WTC11 (cell line): Measurements from ENCODE around the gene RASGEF1C.

Source experiments
- CBFB ChIP-seq: sonication (generic); formaldehyde crosslinking; IDR thresholded peaks from 2 replicates; pipeline ENCODE4 v1.8.1; 2022; ENCODE audit warnings: mild to moderate bottlenecking, low read depth, missing genetic modification reagents
- CTCF ChIP-seq: fragments of 200-600 bp; IDR thresholded peaks from 2 replicates; pipeline ENCODE4 v1.8.0; 2022; ENCODE audit warnings: antibody characterized with exemption
- FOXJ3 ChIP-seq: sonication (generic); formaldehyde crosslinking; IDR thresholded peaks from 2 replicates; pipeline ENCODE4 v1.9.0; 2021; ENCODE audit warnings: missing genetic modification reagents, mild to moderate bottlenecking, borderline replicate concordance
- FOXK1 ChIP-seq: sonication (generic); formaldehyde crosslinking; IDR thresholded peaks from 2 replicates; pipeline ENCODE4 v1.8.0; 2022; ENCODE audit warnings: mild to moderate bottlenecking, moderate library complexity, missing genetic modification reagents
- GABPB1 ChIP-seq: sonication (generic); formaldehyde crosslinking; IDR thresholded peaks from 2 replicates; pipeline ENCODE4 v1.8.1; 2023; ENCODE audit warnings: mild to moderate bottlenecking, missing genetic modification reagents
- JAZF1 ChIP-seq: fragments of 250-450 bp; sonication (Bioruptor Pico); IDR thresholded peaks from 2 replicates; pipeline ENCODE4 v1.9.0; 2021; ENCODE audit warnings: moderate library complexity, mild to moderate bottlenecking, inconsistent platforms
- JUN ChIP-seq: sonication (generic); formaldehyde crosslinking; IDR thresholded peaks from 2 replicates; pipeline ENCODE4 v1.8.0; 2023; ENCODE audit warnings: mild to moderate bottlenecking, missing genetic modification reagents
- MAX ChIP-seq: sonication (generic); formaldehyde crosslinking; IDR thresholded peaks from 2 replicates; pipeline ENCODE4 v1.8.0; 2022; ENCODE audit warnings: mild to moderate bottlenecking, missing genetic modification reagents
- TCF7 ChIP-seq: sonication (generic); formaldehyde crosslinking; IDR thresholded peaks from 2 replicates; pipeline ENCODE4 v1.8.0; 2022; ENCODE audit warnings: mild to moderate bottlenecking, low read depth, missing genetic modification reagents, moderate library complexity
- ZNF263 ChIP-seq: sonication (generic); formaldehyde crosslinking; IDR thresholded peaks from 2 replicates; pipeline ENCODE4 v1.8.1; 2022; ENCODE audit warnings: low read depth, mild to moderate bottlenecking, moderate library complexity, missing genetic modification reagents
- TF ChIP-seq, protein P1 (sequence below): sonication (generic); formaldehyde crosslinking; IDR thresholded peaks from 2 replicates; pipeline ENCODE4 v1.8.1; 2023; ENCODE audit warnings: mild to moderate bottlenecking, missing genetic modification reagents, moderate library complexity

DNA sequence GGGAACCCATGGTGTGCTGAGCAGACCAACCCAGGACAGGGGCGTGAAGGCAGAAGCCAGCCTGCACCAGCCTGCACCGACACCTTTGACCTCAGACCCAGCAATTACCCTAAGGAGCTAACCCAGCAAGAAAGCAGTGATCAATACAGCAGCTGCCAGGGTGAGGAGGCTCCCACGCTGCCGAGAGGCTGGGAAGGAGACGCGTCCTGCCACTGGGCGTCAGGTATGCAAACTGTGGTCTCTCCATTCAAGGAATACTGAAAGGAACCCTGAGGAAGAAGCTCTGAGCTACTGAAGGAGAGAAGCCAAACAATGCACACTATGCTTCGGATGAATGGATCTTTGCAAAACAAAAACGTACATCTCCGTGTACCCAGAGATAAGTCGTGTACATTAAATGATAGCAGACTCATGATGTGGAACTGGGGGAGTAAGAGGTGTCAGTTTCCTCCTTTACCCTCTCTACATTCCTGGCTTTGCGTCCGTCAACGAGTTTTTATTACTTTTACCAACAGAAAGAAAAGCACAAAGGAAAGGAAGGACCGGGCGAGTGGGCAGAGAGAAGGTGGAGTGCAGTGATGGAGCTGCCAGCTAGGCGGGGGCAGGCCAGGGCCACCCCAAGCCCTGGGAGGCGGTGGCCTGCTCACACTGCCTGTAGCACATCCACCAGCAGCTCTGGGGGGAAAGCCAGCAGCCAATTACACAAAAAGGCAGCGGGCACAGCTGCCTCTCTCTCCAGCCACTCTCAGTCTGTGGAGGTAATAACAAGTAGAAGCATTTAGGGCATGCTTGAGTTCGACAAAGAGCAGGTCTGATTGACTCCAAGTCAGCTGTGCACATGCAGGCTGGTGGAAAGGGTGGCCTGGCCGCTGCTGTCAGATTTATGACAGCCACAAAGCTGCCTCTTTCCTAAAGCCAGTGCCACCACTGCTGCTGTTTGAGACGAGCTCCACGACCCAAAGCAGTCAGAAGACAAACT lies 29.3 kb downstream of the RASGEF1C start:
- TF ChIP-seq MAX (no peak), CTCF (no peak), FOXK1 (CRISPR knock-in tag) (no peak), GABPB1 (CRISPR knock-in tag) (no peak), JUN (CRISPR knock-in tag) (no peak), ZNF263 (no peak), CBFB (CRISPR knock-in tag) (no peak), TCF7 (CRISPR knock-in tag) (no peak), JAZF1 (CRISPR knock-in tag) (no peak), FOXJ3 (CRISPR knock-in tag) (no peak)
- TF ChIP-seq, protein P1, sequence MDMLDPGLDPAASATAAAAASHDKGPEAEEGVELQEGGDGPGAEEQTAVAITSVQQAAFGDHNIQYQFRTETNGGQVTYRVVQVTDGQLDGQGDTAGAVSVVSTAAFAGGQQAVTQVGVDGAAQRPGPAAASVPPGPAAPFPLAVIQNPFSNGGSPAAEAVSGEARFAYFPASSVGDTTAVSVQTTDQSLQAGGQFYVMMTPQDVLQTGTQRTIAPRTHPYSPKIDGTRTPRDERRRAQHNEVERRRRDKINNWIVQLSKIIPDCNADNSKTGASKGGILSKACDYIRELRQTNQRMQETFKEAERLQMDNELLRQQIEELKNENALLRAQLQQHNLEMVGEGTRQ (CRISPR knock-in tag): no peak
